CD4-positive, CD25-positive, alpha-beta regulatory T cell (primary cell): ENCODE data around the gene BIK. TPM values are rescaled to one million over a fixed set of nuclear protein-coding genes. Genes with fewer than 3 reads are reported as not detected.

Experiments used
- ATAC-seq, 2 donors: fragments of 150-1000 bp; cut with Tn5 transposase; one replicate each; pipeline ENCODE4 v1.10.0; 2021; ENCODE audit warnings: low read depth in 2 of 2, moderate number of reproducible peaks in 2 of 2, moderate library complexity in 1 of 2
- DNase-seq, 3 donors: peaks; one replicate each; pipeline versions ENCODE4 v3.0.0 to v3.0.0-alpha.2; 2012 to 2022; ENCODE audit warnings: mixed read lengths in 1 of 3
- H3K27ac ChIP-seq: one replicate; pipeline ENCODE4 v1.7.0; 2013; ENCODE audit warnings: mild to moderate bottlenecking, low read length; ENCODE audit not compliant: insufficient read depth, poor library complexity, severe bottlenecking
- H3K27me3 ChIP-seq: one replicate; pipeline ENCODE4 v1.7.0; 2013; ENCODE audit warnings: low read length; ENCODE audit not compliant: control insufficient read depth, insufficient read depth
- H3K36me3 ChIP-seq: one replicate; pipeline ENCODE4 v1.7.0; 2013; ENCODE audit warnings: mild to moderate bottlenecking, low read length, moderate library complexity; ENCODE audit not compliant: control insufficient read depth, insufficient read depth
- H3K4me1 ChIP-seq: 2 replicates; pipeline ENCODE4 v1.7.0; 2013; ENCODE audit warnings: mild to moderate bottlenecking, low read length; ENCODE audit not compliant: insufficient read depth, control insufficient read depth, poor library complexity, severe bottlenecking
- H3K4me3 ChIP-seq: one replicate; pipeline ENCODE4 v1.7.0; 2013; ENCODE audit warnings: low read depth, mild to moderate bottlenecking, low read length, moderate library complexity
- H3K9me3 ChIP-seq, 2 experiments: 1 replicate in 1 of 2; 2 replicates in 1 of 2; pipeline ENCODE4 v1.7.0; 2013; ENCODE audit warnings: low read length in 2 of 2, mild to moderate bottlenecking in 1 of 2, moderate library complexity in 1 of 2; ENCODE audit not compliant: control insufficient read depth in 2 of 2
- H3K27ac Mint-ChIP-seq, 3 donors: one replicate each; pipeline ENCODE4 v1.8.0; 2020 to 2022; ENCODE audit warnings: mild to moderate bottlenecking in 3 of 3, mixed read lengths in 3 of 3, moderate library complexity in 2 of 3
- H3K27me3 Mint-ChIP-seq: one replicate; pipeline ENCODE4 v1.8.0; 2022; ENCODE audit warnings: mild to moderate bottlenecking, mixed read lengths
- H3K36me3 Mint-ChIP-seq: one replicate; pipeline ENCODE4 v1.8.0; 2020; ENCODE audit warnings: mixed read lengths
- H3K4me1 Mint-ChIP-seq, 4 donors: one replicate each; pipeline ENCODE4 v1.8.0; 2020 to 2022; ENCODE audit warnings: mixed read lengths in 4 of 4, mild to moderate bottlenecking in 1 of 4
- H3K4me3 Mint-ChIP-seq, 4 donors: one replicate each; pipeline ENCODE4 v1.8.0; 2020 to 2022; ENCODE audit warnings: mild to moderate bottlenecking in 4 of 4, mixed read lengths in 4 of 4, moderate library complexity in 3 of 4
- H3K9me3 Mint-ChIP-seq, 7 donors: one replicate each; pipeline ENCODE4 v1.8.0; 2020 to 2022; ENCODE audit warnings: mixed read lengths in 7 of 7, mild to moderate bottlenecking in 3 of 7, moderate library complexity in 2 of 7
- polyA plus RNA-seq, 4 donors: library from polyadenylated mRNA; unstranded; fragments of 300-500 nt; fragmentation: Illumina TruSeq; gene quantifications; one replicate each; pipeline ENCODE4 v1.2.3, GENCODE V29; 2021
- total RNA-seq: library from RNA; stranded (reverse); gene quantifications from one replicate; pipeline ENCODE4 v1.2.3, GENCODE V29; 2022

The BIK gene
- total and polyA plus RNA-seq, 5 donors from 2014 or later: 1.7 to 10.0 (median 6.4) TPM

GRCh38 chr22:43172191-43172590 is 61.6 kb downstream of the BIK start:
- peaks cover 19% of the 10 kb centered on the region for H3K36me3 ChIP-seq

DNA sequence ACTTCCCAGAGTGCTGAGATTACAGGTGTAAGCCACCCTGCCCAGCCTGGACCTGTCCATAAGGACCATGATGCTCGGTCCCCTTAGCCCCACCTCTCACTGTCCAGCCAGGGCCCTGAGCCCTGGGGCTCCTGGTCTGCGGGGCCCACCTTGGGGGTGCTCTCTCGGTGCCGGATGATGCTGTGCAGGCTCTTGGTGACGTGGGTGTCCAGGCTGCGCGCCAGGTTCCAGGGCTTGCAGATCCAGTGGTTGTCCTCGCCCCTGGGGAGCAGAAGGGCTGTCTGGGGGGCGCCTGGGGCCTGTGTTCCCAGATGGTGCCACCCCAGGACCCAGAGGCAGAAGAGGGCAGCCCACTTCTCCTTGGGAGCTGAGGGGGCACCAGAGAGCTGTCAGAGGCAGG is 63.0 kb downstream of the BIK start:
- DNase-seq: no peak
- H3K9me3 Mint-ChIP-seq: no peaks in the 10 kb centered on the region
- no peak overlapping the region for H3K4me3 Mint-ChIP-seq
- H3K27me3 Mint-ChIP-seq: no peaks in the 10 kb centered on the region
- H3K27ac ChIP-seq: no peak overlapping the region
- H3K27ac Mint-ChIP-seq: no peak overlapping the region
- no peak for ATAC-seq
- no peaks in the 10 kb centered on the region for H3K9me3 ChIP-seq
- H3K36me3 Mint-ChIP-seq: peaks cover 11% of the 10 kb centered on the region
- peaks cover 3% of the 10 kb centered on the region for H3K4me1 ChIP-seq
- no peaks in the 10 kb centered on the region for H3K4me1 Mint-ChIP-seq
- H3K4me3 ChIP-seq: no peak overlapping the region
- no peaks in the 10 kb centered on the region for H3K27me3 ChIP-seq
- peaks cover 14% of the 10 kb centered on the region for H3K36me3 ChIP-seq

More at GRCh38 chr22:43172191-43172590, 61.6 kb downstream of the BIK start:
- Histone ChIP-seq H3K4me3 (no peak overlapping the region), H3K27ac (no peak overlapping the region), H3K27me3 (no peaks in the 10 kb centered on the region), H3K9me3 (no peaks in the 10 kb centered on the region), H3K4me1 (peaks cover 3% of the 10 kb centered on the region)
- Mint-ChIP-seq H3K9me3 (no peaks in the 10 kb centered on the region), H3K27ac (no peak overlapping the region), H3K27me3 (no peaks in the 10 kb centered on the region), H3K36me3 (peaks cover 11% of the 10 kb centered on the region), H3K4me3 (no peak overlapping the region), H3K4me1 (no peaks in the 10 kb centered on the region)
- no peak for DNase-seq
- no peak for ATAC-seq

GRCh38 chr22:43173976-43174720 is 63.6 kb downstream of the BIK start:
- DNase-seq (no peak), ATAC-seq (no peak)
- no peaks in the 10 kb centered on the region for H3K9me3 ChIP-seq
- peaks cover 3% of the 10 kb centered on the region for H3K4me1 ChIP-seq
- Mint-ChIP-seq H3K27ac (no peak overlapping the region), H3K4me1 (no peaks in the 10 kb centered on the region), H3K36me3 (peaks cover 11% of the 10 kb centered on the region), H3K4me3 (no peak overlapping the region), H3K9me3 (no peaks in the 10 kb centered on the region), H3K27me3 (no peaks in the 10 kb centered on the region)
- H3K4me3 ChIP-seq: no peak overlapping the region
- H3K36me3 ChIP-seq: peaks cover 18% of the 10 kb centered on the region
- H3K27ac ChIP-seq: no peak overlapping the region
- no peaks in the 10 kb centered on the region for H3K27me3 ChIP-seq

DNA sequence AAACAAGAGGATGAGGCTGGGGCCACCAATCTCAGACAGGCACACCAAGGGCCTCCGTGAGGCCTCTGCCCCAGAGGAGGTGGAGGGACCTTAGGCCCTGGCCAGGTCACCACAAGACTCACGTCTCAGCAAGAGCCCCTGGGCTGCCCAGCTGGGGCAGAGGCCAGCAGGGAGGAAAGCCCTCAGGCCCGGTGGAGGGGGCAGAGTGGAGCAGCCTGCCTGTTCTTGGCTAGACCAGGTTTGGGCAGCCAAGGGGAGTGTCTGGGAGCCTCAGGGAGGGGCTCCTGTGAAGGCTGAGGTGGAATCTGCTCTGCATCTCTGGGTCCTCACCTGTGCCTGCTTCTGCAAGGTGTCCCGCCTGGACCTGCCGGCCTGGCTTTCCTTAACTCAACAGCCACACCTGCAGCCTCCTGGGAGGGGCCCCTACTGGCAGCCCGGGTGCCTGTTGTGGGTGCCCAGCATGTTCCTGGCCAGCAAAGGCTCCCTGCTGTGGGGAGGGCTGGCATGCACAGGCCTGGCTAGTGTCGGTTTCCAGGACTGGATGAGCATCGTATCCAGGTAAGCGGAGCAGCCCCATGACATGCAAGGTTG is 64.5 kb downstream of the BIK start:
- H3K9me3 ChIP-seq: no peaks in the 10 kb centered on the region
- no peaks in the 10 kb centered on the region for H3K27me3 Mint-ChIP-seq
- no peak overlapping the region for H3K27ac Mint-ChIP-seq
- H3K27ac ChIP-seq: no peak overlapping the region
- H3K4me3 Mint-ChIP-seq: no peak overlapping the region
- no peaks in the 10 kb centered on the region for H3K27me3 ChIP-seq
- H3K4me3 ChIP-seq: no peak overlapping the region
- H3K4me1 Mint-ChIP-seq: no peaks in the 10 kb centered on the region
- H3K9me3 Mint-ChIP-seq: no peaks in the 10 kb centered on the region
- H3K4me1 ChIP-seq: peaks cover 3% of the 10 kb centered on the region
- H3K36me3 Mint-ChIP-seq: peaks cover 11% of the 10 kb centered on the region
- DNase-seq (no peak), ATAC-seq (no peak)
- peaks cover 24% of the 10 kb centered on the region for H3K36me3 ChIP-seq

DNA sequence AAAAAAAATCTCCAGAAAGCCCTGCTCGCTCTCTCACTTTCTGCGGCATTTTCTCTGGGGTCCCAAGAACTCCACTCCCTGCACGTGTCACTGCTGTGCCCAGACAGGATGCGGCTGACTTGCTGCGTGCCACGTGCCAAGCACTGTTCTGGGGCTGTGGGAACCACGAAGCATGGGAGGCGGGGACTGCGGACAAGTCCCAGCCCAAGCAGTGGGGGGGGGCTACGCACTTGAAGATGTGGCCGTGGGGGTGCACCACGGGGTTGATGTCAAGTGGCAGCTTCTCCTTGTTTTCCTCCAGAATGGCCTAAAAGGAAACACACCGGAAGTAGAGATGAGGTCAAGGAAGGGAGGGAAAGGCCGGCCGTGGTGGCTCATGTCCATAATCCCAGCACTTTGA is 65.5 kb downstream of the BIK start:
- Histone ChIP-seq H3K27ac (no peak overlapping the region), H3K36me3 (peaks cover 21% of the 10 kb centered on the region), H3K27me3 (no peaks in the 10 kb centered on the region), H3K4me1 (peaks cover 3% of the 10 kb centered on the region), H3K9me3 (no peaks in the 10 kb centered on the region), H3K4me3 (no peak overlapping the region)
- no peak for DNase-seq
- H3K4me1 Mint-ChIP-seq: no peaks in the 10 kb centered on the region
- H3K9me3 Mint-ChIP-seq: no peaks in the 10 kb centered on the region
- ATAC-seq: no peak
- H3K27me3 Mint-ChIP-seq: no peaks in the 10 kb centered on the region
- H3K27ac Mint-ChIP-seq: no peak overlapping the region
- peaks cover 7% of the 10 kb centered on the region for H3K36me3 Mint-ChIP-seq
- H3K4me3 Mint-ChIP-seq: no peak overlapping the region

GRCh38 chr22:43177479-43177878 is 66.9 kb downstream of the BIK start:
- no peaks in the 10 kb centered on the region for H3K27me3 Mint-ChIP-seq
- H3K27me3 ChIP-seq: no peaks in the 10 kb centered on the region
- ATAC-seq: no peak
- DNase-seq: no peak
- no peak overlapping the region for H3K4me3 ChIP-seq
- H3K36me3 ChIP-seq: peaks cover 16% of the 10 kb centered on the region
- H3K4me1 Mint-ChIP-seq: peaks cover 0 to 5% (median 1%) of the 10 kb centered on the region in 4 donors
- no peak overlapping the region for H3K4me3 Mint-ChIP-seq
- H3K27ac ChIP-seq: no peak overlapping the region
- no peaks in the 10 kb centered on the region for H3K9me3 Mint-ChIP-seq
- H3K9me3 ChIP-seq: no peaks in the 10 kb centered on the region
- H3K4me1 ChIP-seq: no peaks in the 10 kb centered on the region
- no peak overlapping the region for H3K27ac Mint-ChIP-seq
- peaks cover 10% of the 10 kb centered on the region for H3K36me3 Mint-ChIP-seq

Other genes starting within 250 kb of the BIK start
- 60.8 TPM for gene PACSIN2, start 95.6 kb upstream of the BIK start, total RNA-seq
- gene PACSIN2, start 95.6 kb upstream of the BIK start, polyA plus RNA-seq: 10 to 100 TPM; 27.5 to 38.1 (median 34.7) TPM
- 4.2 TPM for gene TTLL1, start 21.4 kb upstream of the BIK start, total RNA-seq
- gene TTLL1, start 21.4 kb upstream of the BIK start, polyA plus RNA-seq: 1 to 10 TPM; 7.5 to 8.1 (median 7.9) TPM
- 6.5 TPM for gene MCAT, start 32.6 kb downstream of the BIK start, total RNA-seq
- 1 to 10 TPM; 5.4 to 9.8 (median 8.4) TPM for gene MCAT, start 32.6 kb downstream of the BIK start, polyA plus RNA-seq
- gene TSPO, start 40.8 kb downstream of the BIK start, total RNA-seq: 79.9 TPM
- gene TSPO, start 40.8 kb downstream of the BIK start, polyA plus RNA-seq: 100 to 1,000 TPM; 332 to 603 (median 474) TPM
- gene TTLL12, start 76.4 kb downstream of the BIK start, total RNA-seq: 14.1 TPM
- gene TTLL12, start 76.4 kb downstream of the BIK start, polyA plus RNA-seq: 10 to 100 TPM; 20.8 to 23.7 (median 21.8) TPM
- 0.74 TPM for gene SCUBE1, start 232.6 kb downstream of the BIK start, total RNA-seq
- gene SCUBE1, start 232.6 kb downstream of the BIK start, polyA plus RNA-seq: not detected